Skin epidermis (tissue), 12 donors: ENCODE measurements around the gene WWOX.
"Not testable (repeated sequence)": the region's sequence is repeated elsewhere in the genome, so short reads cannot be mapped to it uniquely, and the experiment has no call there.

Source experiments
- H3K27ac ChIP-seq, 21 experiments: fragments of 200-600 bp; sonication (generic) in 11 of 21; one replicate each; pipeline ENCODE4 v1.5.0; 2020; ENCODE audit warnings: mild to moderate bottlenecking in 3 of 21, inconsistent platforms in 2 of 21, moderate library complexity in 2 of 21
- H3K4me3 ChIP-seq, 7 experiments: fragments of 200-600 bp; sonication (generic) in 2 of 7; one replicate each; pipeline ENCODE4 v1.5.0; 2020; ENCODE audit warnings: inconsistent platforms in 2 of 7, mild to moderate bottlenecking in 2 of 7, moderate library complexity in 1 of 7

Gene WWOX

DNA sequence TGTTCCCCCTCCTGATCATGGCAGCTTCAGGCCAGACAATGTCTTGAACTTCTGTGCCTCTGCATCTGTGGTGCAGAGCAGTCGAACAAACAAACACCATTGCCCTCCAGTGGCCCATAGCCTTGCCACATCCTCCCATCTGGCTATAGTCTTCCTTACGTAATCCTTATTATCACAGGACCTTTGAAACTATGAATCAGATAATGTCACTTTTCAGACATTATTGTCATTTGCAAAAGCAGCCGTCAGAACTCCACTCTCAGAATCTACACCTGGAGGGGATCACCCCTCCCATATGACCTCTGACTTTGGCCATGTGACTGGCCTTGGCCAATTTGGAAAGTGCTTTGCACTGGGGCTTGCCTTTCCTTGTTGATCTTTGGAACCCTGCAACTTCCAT, 1113.8 kb downstream of the WWOX start:
- no peak overlapping the region for H3K27ac ChIP-seq
- no peak overlapping the region for H3K4me3 ChIP-seq

DNA sequence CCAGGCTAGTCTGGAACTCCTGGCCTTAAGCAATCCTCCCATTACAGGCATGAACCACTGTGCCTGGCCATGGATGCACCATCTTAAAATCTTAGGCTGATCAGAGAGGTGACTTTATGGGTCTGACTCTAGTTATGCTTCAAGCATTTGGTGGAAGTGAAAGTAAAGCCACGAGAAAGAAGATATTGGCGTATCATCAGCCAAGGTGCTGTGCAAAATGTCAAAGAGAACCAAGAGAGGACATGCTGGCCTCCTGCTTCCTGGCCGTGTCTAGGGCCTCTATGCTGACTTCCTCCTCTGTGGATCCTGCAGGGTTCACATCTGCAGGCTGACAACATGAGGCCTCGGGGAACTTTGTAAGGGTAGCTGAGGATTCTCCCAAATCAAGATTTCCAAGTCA, 1115.8 kb downstream of the WWOX start:
- no peak overlapping the region for H3K4me3 ChIP-seq
- no peak overlapping the region for H3K27ac ChIP-seq

DNA sequence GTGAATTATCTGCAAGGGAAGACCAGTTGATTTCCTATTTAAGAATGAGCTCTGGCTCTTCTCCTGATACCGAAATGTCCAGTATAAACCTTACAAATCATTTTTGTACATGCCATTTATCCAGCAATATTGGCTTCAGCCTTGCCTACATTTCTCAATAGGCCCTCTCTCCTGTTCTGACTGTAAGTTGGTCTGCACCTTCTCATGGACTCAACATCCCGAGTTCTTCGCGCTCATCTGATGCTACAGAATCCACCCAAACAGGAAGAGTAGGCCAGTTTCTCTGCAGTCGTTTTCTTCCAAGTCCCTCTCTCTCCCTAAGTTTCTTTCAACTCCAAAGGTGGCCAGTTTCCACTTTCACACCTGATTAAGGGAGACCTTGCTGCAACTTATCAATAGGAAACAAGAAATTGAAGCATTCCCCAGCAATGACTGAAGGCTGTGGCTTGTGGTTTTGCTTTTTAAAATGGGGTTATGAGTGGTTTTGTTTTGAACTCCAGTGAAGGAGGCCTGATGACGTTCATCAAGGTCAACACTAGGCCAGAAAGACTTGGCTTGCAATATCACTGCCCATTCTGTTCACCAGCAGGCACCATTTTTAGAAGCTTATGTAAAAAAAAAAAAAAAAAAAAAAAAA, 1118.0 kb downstream of the WWOX start:
- H3K4me3 ChIP-seq = no peak overlapping the region
- no peak overlapping the region for H3K27ac ChIP-seq

GRCh38 chr16:79218351-79218750, 1118.9 kb downstream of the WWOX start:
- Histone ChIP-seq H3K4me3 (no peak overlapping the region), H3K27ac (no peak overlapping the region)

DNA sequence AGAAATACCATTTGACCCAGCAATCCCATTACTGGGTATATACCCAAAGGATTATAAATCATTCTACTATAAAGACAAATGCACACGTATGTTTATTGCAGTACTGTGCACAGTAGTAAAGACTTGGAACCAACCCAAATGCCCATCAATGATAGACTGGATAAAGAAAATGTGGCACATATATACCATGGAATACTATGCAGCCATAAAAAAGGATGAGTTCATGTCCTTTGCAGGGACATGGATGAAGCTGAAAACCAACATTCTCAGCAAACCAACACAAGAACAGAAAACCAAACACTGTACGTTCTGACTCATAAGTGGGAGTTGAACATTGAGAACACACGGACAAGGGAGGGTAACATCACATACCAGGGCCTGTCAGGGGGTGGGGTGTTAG, 1126.5 kb downstream of the WWOX start:
- not testable (repeated sequence) for H3K27ac ChIP-seq, H3K4me3 ChIP-seq

DNA sequence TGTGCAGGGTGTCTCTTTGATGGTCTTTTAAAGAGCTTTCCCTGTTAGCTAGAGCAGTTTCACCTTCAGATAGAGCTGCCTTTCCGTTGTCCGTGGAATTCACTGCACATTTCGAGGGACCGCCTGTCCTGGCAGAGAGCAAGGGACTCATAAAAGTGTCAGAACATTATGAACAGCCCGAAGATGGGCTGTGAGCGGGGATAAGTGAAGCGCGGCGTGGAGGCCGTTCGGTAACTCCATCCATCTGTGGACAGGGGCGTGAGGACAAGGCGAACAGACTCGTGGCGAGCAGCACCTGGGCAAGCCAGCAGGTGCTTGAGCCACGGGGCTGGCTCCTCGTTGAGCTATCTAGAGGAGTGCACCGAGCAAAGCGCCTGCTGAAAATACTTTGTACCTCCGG, 1129.9 kb downstream of the WWOX start:
- no peak overlapping the region for H3K4me3 ChIP-seq

GRCh38 chr16:79245700-79246099, 1146.2 kb downstream of the WWOX start:
- H3K4me3 ChIP-seq, H3K27ac ChIP-seq: not testable (repeated sequence)

More for the DNA sequence above, 1129.9 kb downstream of the WWOX start:
- no peak overlapping the region for H3K27ac ChIP-seq

- peak overlapping the region in 2 of 21 experiments; percentile 7 to 10 for H3K27ac ChIP-seq
- H3K4me3 ChIP-seq = no peak overlapping the region
Measured at GRCh38 chr16:79247386-79247785, 1147.9 kb downstream of the WWOX start.

DNA sequence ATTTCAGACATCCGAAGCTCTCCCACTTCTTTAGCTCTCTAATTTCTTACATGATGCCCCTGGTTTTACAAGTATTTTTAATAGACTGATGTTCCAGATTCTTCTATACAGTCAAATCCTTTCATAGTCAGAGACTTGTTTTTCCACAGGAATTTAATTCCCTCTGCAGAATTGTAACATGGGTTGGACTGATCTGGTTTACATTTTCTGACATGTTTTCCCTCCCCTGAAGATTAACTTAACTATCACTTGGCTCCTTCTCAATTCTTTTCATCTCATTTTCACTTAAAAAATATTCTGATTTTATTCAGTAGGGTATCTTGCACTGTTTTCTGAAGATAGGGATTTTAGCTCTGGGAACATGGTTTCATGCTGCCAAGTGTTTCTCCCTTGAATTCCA, 1148.9 kb downstream of the WWOX start:
- no peak overlapping the region for H3K4me3 ChIP-seq
- no peak overlapping the region for H3K27ac ChIP-seq

DNA sequence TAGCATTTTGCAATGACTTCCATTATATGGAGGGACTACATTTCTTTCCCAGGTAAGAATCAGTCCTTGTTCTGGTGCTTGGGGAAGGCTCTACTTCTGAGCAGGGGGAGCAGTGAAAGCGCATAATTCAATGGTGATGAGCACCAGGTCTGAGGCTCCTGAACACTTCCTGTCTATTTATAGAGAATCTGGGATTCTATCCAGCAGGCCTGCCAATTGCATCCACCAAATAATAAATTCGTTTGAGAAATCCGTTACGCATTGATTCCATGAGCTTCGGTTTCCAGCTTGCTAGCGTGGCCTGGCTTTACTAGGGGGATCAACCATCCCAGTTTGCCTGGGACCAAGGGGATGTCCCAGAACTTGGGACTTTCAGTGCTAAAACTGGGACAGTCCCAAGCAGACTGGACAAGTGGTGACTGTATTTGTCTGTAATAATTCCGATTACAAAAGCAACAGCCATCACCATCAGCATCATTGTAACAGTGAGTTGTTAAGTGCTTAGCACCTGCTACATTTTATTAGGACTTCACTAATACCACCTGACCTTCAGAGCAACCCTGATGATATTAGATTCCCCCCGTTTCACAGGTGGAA, 1151.1 kb downstream of the WWOX start:
- no peak overlapping the region for H3K27ac ChIP-seq
- no peak overlapping the region for H3K4me3 ChIP-seq

DNA sequence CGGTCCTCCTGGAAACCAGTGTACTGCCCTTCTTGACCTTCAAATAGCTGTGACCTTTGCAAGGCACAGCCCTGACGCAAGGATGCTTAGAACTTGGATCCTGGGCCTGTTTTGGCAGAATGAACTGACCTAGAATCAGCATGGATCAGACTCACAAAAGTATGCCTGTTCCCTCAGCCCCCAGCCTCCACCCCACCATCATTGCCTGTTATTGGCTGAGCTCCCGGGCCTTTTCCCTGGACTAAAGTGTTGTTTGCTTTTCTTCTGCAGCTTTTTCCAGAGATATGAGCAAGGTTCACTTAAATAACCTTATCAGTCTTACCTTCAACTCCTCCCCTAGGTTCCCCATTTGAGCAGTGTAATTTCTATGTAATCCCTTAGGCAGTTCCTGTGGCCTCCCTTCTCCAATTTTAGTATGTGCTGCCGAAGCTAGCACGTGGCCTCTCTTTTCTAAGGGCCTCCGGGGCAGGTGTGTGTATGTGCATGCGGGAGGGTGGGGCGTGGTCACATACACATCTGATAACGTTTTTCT, 1153.7 kb downstream of the WWOX start:
- Histone ChIP-seq H3K27ac (no peak overlapping the region), H3K4me3 (no peak overlapping the region)

DNA sequence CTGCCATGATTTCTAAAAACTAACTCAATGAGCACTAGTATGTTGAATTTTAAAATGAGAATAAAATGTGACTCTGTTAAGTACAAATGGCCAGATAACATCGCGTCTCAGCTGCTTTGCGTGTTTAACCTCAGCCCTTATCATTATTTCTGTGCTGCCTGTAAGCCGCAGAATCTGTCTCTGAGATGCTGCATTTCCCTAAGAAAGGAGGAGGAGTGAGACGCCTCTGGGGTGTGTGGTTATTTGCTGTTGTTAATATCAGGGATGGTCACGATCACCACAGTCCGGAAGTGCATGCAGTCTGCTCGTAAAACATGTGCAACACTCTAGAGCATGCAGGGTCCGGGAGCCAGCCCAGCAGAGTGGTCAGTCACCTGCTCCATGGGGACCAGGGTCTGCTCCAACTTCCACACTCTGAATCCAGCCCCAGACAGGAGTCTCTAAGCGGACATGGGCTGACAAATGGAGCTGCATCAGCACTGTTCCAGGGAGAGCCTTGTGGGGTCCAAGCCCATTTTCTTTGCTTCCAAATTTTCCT, 1158.6 kb downstream of the WWOX start:
- Histone ChIP-seq H3K4me3 (no peak overlapping the region), H3K27ac (no peak overlapping the region)

DNA sequence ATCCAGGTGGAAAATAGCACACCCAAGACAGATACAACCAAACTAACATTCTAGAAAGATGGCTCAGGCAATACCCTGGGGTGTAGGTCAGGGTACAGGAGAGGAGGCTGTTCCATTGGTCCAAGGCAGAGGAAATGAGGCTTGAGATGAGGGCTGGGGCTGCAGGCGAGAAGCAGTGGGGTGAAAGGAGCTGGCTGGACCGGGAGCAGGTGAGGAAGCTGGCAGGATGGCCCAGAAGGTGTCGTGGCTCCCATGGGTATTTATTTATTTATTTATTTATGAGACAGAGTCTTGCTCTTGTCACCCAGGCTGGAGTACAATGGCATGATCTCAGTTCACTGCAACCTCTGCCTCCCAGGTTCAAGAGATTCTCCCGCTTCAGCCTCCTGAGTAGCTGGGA, 1161.4 kb downstream of the WWOX start:
- H3K4me3 ChIP-seq, H3K27ac ChIP-seq: not testable (repeated sequence)

DNA sequence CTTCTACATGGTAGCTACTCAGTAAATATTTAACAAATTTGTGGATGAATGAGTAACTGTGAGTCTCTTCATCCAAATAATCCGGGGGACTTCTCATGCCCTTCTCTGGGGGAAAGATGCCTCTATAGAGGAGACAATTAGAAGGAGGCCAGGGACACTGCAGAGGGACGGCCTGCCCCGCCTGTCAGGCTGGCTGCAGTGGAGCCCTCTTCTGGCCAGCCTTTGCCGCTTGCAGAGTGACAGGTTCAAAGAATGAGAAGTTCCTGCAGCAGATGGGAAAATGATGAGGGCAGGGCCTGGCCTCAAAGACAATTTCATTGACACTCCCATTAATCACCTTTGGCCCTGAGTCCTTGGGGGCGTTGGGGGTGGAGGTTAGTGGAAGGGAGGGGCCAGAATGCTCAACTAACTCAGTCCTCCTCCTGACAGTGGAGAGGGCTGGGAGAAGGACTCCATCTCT, 1162.1 kb downstream of the WWOX start:
- Histone ChIP-seq H3K4me3 (no peak overlapping the region), H3K27ac (no peak overlapping the region)

DNA sequence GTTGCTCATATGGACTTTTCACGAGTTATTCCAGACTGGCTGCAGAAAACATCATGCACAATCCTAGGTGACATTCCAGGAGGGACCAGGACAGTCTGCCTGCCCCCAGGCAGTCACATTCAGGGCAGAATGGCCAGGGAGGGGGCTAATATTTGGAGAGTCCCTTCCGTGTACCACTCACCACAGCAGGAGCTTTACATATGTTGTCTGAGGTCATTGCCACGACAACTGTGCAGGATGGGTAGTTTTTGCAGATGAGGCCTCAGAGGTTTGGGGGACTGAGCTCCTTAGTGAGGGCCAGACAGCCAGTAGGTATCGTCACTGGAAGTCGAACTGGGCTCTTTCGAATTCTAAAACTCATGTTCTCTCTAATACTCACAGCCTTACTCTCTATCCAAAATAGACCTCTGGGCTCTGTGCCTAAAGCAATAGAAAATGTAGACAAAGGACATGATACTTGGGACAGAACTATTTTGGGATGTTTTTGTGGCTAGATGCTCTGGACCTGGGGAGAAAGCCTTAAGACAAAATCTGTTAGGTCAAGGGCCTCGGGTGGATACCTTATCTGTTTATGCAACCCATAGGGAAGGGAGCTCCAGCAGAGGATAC, 1162.6 kb downstream of the WWOX start:
- Histone ChIP-seq H3K4me3 (no peak overlapping the region), H3K27ac (no peak overlapping the region)
